Effector CD4-positive, alpha-beta T cell (primary cell): ENCODE measurements around the gene CHURC1.
"Not testable (repeated sequence)": the region's sequence is repeated elsewhere in the genome, so short reads cannot be mapped to it uniquely, and the experiment has no call there.

Experiments used
- DNase-seq: peaks from one replicate; pipeline ENCODE4 v3.0.0-alpha.2; 2020

Gene CHURC1

GRCh38 chr14:64910847-64911495 is 3.3 kb upstream of the CHURC1 start:
- no peak for DNase-seq

- DNase-seq = no peak
Observed at GRCh38 chr14:64912261-64912660, 2.0 kb upstream of the CHURC1 start.

GRCh38 chr14:64913477-64913876 is 778 bp upstream of the CHURC1 start:
- DNase-seq = not testable (repeated sequence)

DNA sequence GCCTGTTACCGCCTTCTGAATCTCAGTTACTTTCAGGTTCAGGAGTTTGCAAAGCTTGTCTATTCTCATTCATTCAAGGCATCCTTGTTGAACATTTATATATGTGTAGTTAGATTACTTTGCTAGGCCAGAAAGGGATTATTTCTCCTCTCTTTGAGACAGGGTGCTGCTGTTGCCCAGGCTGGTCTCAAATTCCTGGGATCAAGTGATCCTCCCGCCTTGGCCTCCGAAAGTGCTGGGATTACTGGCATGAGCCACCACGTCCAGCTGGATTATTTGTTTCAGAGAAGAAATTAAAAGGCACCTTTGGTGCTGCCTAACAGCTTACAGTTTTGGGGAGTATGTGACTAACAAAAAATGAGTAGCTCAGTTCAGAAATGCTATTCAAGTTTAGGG is 772 bp downstream of the CHURC1 start:
- DNase-seq = no peak

DNA sequence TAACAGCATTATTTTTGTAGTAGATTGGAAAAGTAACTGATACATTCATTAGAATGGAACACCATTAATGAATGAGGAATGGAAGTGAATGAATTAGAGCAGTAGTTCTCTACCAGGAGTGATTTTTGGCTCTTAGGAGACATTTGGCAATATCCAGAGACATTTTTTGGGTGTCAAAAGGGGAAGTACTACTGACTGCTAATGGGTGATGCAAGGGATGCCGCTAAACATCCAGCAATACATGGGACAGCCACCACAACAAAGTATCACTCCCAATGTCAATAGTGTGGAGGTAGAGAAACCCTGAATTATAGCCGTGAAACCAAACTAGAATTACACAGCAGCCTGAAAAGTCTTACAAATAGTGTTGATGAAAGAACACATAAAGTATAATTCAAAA is 1.5 kb downstream of the CHURC1 start:
- no peak for DNase-seq

DNA sequence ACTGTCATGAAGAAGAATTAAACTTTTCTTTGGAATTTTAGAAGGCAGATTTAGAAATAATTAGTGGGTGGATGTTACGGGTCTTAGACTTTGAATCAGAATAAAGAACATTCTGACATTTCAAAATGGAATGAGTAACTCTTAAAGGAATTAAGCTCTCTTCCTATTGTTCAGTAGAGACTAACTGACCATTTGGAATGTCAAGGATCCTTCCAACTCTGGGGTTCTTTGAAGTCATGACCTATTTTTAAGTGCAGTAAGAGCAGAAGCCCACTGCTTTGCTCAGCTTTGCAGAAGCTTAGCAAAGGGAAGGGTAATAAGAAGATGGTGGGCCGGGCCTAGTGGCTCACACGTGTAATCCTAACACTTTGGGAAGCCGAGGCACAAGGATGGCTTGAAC is 4.0 kb downstream of the CHURC1 start:
- DNase-seq = no peak

GRCh38 chr14:64919215-64919614 is 5.0 kb downstream of the CHURC1 start:
- DNase-seq = no peak

GRCh38 chr14:64919618-64920017 is 5.4 kb downstream of the CHURC1 start:
- DNase-seq = no peak

- no peak for DNase-seq
Observed at GRCh38 chr14:64920465-64920864, 6.2 kb downstream of the CHURC1 start.

- no peak for DNase-seq
Observed at GRCh38 chr14:64923015-64923414, 8.8 kb downstream of the CHURC1 start.

GRCh38 chr14:64926398-64926995 is 12.2 kb downstream of the CHURC1 start:
- no peak for DNase-seq

GRCh38 chr14:64927031-64927430 is 12.8 kb downstream of the CHURC1 start:
- no peak for DNase-seq

- DNase-seq = no peak
Observed at GRCh38 chr14:64928239-64929013, 14.2 kb downstream of the CHURC1 start.

DNA sequence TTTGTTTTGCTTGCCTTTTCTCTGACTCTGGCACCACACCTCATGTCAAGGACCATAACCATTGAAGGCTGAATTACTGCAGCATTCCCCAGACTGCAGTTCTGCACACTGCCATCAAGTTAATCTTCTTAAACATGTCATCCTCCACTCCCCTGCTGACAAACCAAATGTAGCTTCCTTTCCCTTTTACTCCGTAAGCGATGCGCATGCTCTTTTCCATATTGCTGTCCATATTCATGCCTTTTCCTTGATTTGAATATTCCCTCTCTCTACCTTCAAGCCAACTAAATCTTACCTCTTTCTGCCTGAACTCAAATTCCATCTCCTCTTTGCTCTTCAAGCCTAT is 14.7 kb downstream of the CHURC1 start:
- DNase-seq = no peak

GRCh38 chr14:64930085-64930843 is 16.0 kb downstream of the CHURC1 start:
- DNase-seq = no peak

DNA sequence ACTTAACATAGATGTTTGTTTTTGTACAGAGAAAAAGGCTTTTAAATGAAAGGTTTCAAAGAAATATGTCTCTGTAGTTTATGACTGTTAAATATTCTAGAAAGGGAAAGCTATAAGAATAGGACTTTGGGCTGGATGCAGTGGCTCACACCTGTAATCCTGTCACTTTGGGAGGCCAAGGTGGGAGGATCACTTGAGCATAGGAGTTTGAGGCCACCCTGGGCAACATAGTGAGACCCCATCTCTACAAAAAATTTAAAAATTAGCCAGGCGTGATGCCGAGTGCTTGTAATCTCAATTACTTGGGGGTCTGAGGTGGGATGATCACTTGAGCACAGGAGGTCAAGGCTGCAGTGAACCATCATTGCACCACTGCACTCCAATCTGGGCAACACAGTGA is 16.9 kb downstream of the CHURC1 start:
- DNase-seq = no peak

DNA sequence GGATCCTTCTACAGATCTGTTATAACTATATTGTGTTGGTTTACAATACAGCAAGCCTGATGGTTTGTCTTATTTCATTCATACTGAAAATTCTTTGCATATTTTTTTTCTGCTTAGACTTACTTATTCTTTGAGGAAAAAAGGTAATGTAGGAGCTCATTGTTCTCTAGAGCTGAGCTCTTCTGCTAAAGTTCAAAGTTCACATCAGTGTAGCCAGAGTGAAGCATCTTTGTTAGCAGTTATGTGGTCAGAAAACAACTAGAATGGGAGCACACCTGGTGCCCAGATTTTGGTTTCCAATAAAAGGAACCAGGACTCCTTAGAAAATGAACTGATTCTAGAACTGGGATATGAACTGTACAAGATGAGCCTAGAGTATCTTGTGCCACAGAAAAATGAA is 18.0 kb downstream of the CHURC1 start:
- no peak for DNase-seq

DNA sequence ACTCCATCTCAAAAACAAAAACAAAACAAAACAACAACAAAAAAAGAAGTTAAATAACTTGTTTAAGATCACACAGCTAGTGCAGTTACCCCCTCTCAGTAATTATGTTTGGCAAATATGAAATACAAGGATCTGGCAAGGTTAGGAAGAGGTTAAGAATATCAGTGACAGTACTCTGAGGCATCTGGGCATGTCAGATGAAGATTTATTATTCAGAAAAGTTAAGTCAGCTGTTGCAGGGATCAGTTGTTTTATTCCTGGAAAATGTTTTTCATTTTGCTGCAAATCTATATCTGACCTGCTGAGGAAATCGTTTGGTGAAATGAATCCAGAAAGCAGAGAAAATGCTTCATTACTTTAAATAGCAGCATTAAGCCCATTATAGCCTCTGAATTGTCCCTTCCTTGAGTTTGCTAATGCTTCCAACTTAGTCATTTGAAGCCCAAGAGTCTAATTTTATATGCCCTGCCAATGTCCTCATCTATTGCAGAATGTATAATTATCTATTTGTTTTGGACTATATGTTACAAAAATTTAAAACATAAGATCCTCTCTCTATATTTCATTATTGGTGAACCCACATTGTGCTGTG is 20.2 kb downstream of the CHURC1 start:
- no peak for DNase-seq

DNA sequence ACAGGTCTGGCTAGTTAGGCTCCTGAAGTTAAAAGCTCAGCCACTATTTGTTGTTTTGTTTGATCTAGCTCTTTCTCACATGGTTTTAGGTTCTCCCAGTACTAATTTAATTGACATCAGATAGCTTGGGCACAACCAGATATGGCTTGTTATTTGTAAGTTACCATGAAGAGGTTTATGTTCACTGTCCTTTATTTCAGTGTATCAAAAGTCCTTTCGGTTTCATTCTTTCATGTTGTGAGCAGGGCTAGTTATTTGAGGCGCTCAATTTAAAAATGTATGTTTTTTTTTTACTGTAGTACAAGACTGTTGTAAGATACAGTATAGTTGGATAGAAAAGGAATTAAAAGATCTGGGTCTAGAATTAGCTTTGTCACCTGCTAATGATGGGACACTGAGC is 21.3 kb downstream of the CHURC1 start:
- DNase-seq = no peak

- DNase-seq = no peak
Observed at GRCh38 chr14:64937171-64937820, 23.0 kb downstream of the CHURC1 start.

GRCh38 chr14:64937821-64938193 is 23.6 kb downstream of the CHURC1 start:
- DNase-seq = no peak

DNA sequence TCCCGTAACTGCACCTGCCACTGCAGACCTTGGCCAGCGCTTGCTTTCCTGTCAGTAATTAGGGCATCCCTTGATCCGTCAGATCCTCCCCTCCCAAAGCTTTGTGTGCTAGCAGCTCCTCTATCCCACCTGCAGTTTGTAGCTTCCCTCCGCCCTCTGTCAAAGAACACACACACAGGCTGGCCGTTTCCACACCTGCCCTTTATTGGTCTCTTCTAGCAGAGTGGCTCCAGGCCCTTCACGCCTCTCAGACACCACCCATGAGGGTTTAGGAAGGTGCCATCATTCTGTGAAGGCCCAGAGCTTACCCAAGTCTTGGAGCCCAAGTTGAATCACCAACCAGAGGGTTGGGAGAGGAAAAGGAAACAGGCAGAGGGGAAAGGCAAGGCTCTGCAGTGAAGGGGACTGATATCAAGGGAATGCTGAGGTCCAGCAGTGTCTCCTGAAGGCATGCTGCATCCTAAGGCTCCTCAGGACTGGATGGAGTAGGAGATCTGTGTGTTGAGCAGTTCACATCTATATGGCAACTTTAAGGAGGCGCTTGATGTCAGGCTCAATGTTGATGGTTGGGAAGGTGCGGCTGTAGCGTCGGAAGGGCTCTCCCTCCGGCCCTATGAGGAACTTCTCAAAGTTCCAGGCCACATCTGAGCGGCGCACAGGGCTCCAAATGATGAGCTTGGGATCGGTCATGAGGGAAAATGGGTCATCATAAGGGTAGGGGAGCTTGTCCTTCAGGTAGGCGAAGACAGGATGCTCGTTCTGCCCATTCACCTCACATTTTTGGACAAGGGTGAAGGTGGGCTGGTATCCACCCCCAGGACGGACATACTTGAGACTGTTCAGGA is 24.9 kb downstream of the CHURC1 start:
- no peak for DNase-seq
